Measurements from ENCODE around the gene KRTAP6-1. TPM values are rescaled to one million over a fixed set of nuclear protein-coding genes. Genes with fewer than 3 reads are reported as not detected.

Gene KRTAP6-1
- total and polyA plus RNA-seq, 12 donors, result not detected

GRCh38 chr21:30600787-30601186, 12.9 kb downstream of the KRTAP6-1 start, which contains the start of gene KRTAP22-1:
Gene KRTAP22-1 (plus strand): TSS chr21:30601087.
- 44 to 95% methylated on average over 1 of the region's 1 CpG for WGBS, 2 donors
- H3K27me3 ChIP-seq, result no peaks in the 10 kb centered on the region
- no peak for TF ChIP-seq CTCF (IDR thresholded peaks at IDR 0.05)
- H3K36me3 ChIP-seq, result no peaks in the 10 kb centered on the region
- no peak within 1 kb of the TSS for H3K4me3 ChIP-seq
- H3K4me1 ChIP-seq, result no peaks in the 10 kb centered on the region
- no peak for ATAC-seq
- intact Hi-C loops (cut with DNase I), result no loop called here
- peaks cover 0 to 6% (median 0%) of the 10 kb centered on the region in 11 donors for H3K9me3 ChIP-seq
- DNase-seq, result no peak
- H3K27ac ChIP-seq, result no peak within 1 kb of the TSS

GRCh38 chr21:30598802-30599201, 14.9 kb downstream of the KRTAP6-1 start, which contains the start of gene KRTAP6-2:
Gene KRTAP6-2 (minus strand): TSS chr21:30598902. CDS start chr21:30598874, 28 bp downstream.
- Histone ChIP-seq H3K4me3 (no peak within 1 kb of the TSS), H3K36me3 (no peaks in the 10 kb centered on the region), H3K27ac (no peak within 1 kb of the TSS), H3K27me3 (no peaks in the 10 kb centered on the region), H3K4me1 (no peaks in the 10 kb centered on the region), H3K9me3 (peaks cover 0 to 6% (median 0%) of the 10 kb centered on the region in 11 donors)
- no peak for ATAC-seq
- no peak for TF ChIP-seq CTCF (IDR thresholded peaks at IDR 0.05)
- WGBS, 2 donors, result 93 to 98% methylated on average over 6 of the region's 6 CpGs
- no peak for DNase-seq
- intact Hi-C loops (cut with DNase I), result no loop called here

- 91% methylated on average over 4 of the region's 4 CpGs for WGBS, 2 donors
- no peak within 1 kb of the TSS for H3K4me3 ChIP-seq
- no peak for ATAC-seq
Observed at GRCh38 chr21:30592140-30592539, 21.6 kb downstream of the KRTAP6-1 start, which contains the start of gene KRTAP6-3. Gene KRTAP6-3 (plus strand): TSS chr21:30592440. CDS start chr21:30592446, 6 bp downstream.

GRCh38 chr21:30590297-30590696, 23.4 kb downstream of the KRTAP6-1 start, which contains the start of gene KRTAP22-2:
Gene KRTAP22-2 (minus strand): TSS chr21:30590397.
- no peak for ATAC-seq
- Histone ChIP-seq H3K36me3 (no peaks in the 10 kb centered on the region), H3K4me3 (no peak within 1 kb of the TSS), H3K27ac (no peak within 1 kb of the TSS), H3K9me3 (no peaks in the 10 kb centered on the region), H3K4me1 (no peaks in the 10 kb centered on the region), H3K27me3 (no peaks in the 10 kb centered on the region)
- no peak for DNase-seq
- TF ChIP-seq CTCF (IDR thresholded peaks at IDR 0.05), result no peak
- intact Hi-C loops (cut with DNase I), result no loop called here

More at GRCh38 chr21:30592140-30592539, 21.6 kb downstream of the KRTAP6-1 start, which contains the start of gene KRTAP6-3:
- H3K27me3 ChIP-seq, result no peaks in the 10 kb centered on the region
- no peak for DNase-seq
- no peak for TF ChIP-seq CTCF (IDR thresholded peaks at IDR 0.05)
- no peaks in the 10 kb centered on the region for H3K4me1 ChIP-seq
- H3K27ac ChIP-seq, result no peak within 1 kb of the TSS
- intact Hi-C loops (cut with DNase I), result no loop called here
- H3K9me3 ChIP-seq, result no peaks in the 10 kb centered on the region
- no peaks in the 10 kb centered on the region for H3K36me3 ChIP-seq

Data from heart right ventricle (tissue), 16 donors.